Measurements from ENCODE around the gene ARMC9. TPM values are rescaled to one million over a fixed set of nuclear protein-coding genes. Genes with fewer than 3 reads are reported as not detected.
"Not testable (repeated sequence)": the region's sequence is repeated elsewhere in the genome, so short reads cannot be mapped to it uniquely, and the experiment has no call there.

ARMC9 gene
- total RNA-seq, 4 donors from 2014 or later = 6.5 to 11.5 (median 9.3) TPM

DNA sequence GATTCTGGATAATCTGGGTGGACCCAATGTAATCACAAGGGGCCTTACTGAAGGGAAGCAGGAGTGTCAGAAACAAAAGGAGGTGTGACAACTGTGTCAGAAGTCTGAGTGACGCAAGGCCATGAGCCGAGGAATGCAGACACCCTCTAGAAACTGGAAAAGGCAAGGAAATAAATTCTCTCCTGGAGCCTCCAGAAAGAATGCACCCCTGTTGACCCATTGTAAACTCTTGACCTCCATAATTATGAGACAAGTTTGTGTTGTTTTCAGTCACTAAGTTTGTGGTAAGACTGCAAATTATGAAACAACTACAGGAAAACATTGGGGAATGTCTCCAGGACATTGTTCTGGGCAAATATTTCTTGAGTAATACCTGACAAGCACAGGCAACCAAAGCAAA lies 149.7 kb downstream of the ARMC9 start:
- TF ChIP-seq, protein P1, sequence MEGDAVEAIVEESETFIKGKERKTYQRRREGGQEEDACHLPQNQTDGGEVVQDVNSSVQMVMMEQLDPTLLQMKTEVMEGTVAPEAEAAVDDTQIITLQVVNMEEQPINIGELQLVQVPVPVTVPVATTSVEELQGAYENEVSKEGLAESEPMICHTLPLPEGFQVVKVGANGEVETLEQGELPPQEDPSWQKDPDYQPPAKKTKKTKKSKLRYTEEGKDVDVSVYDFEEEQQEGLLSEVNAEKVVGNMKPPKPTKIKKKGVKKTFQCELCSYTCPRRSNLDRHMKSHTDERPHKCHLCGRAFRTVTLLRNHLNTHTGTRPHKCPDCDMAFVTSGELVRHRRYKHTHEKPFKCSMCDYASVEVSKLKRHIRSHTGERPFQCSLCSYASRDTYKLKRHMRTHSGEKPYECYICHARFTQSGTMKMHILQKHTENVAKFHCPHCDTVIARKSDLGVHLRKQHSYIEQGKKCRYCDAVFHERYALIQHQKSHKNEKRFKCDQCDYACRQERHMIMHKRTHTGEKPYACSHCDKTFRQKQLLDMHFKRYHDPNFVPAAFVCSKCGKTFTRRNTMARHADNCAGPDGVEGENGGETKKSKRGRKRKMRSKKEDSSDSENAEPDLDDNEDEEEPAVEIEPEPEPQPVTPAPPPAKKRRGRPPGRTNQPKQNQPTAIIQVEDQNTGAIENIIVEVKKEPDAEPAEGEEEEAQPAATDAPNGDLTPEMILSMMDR (IDR thresholded peaks at IDR 0.05) = no peak
- no peak for TF ChIP-seq POLR2A (IDR thresholded peaks at IDR 0.05)
- no peak for TF ChIP-seq EP300 (IDR thresholded peaks at IDR 0.05)
- no peak for TF ChIP-seq POLR2AphosphoS5 (IDR thresholded peaks at IDR 0.05)
- 87% methylated on average over 2 of the region's 2 CpGs for WGBS
- Histone ChIP-seq H3K27me3 (no peaks in the 10 kb centered on the region), H3K9me3 (no peaks in the 10 kb centered on the region), H3K36me3 (no peaks in the 10 kb centered on the region), H3K27ac (no peak overlapping the region), H3K4me1 (no peaks in the 10 kb centered on the region), H3K4me3 (no peak overlapping the region)
- DNase-seq (ENCODE audit: low spot score in 2 of 2) = no peak

- WGBS = 81% methylated on average over 5 of the region's 5 CpGs
- Histone ChIP-seq H3K27ac (no peak overlapping the region), H3K9me3 (no peaks in the 10 kb centered on the region), H3K4me3 (no peak overlapping the region), H3K36me3 (no peaks in the 10 kb centered on the region), H3K27me3 (no peaks in the 10 kb centered on the region), H3K4me1 (no peaks in the 10 kb centered on the region)
- TF ChIP-seq POLR2AphosphoS5 (IDR thresholded peaks at IDR 0.05) = no peak
- DNase-seq (ENCODE audit: low spot score in 2 of 2) = no peak
These were observed 150.4 kb downstream of the ARMC9 start for GRCh38 chr2:231348704-231349373.

- not testable (repeated sequence) for DNase-seq (ENCODE audit: low spot score in 2 of 2); H3K36me3 ChIP-seq; H3K4me3 ChIP-seq; H3K4me1 ChIP-seq; H3K27me3 ChIP-seq; H3K27ac ChIP-seq; H3K9me3 ChIP-seq
- WGBS = 94% methylated on average over 10 of the region's 10 CpGs
These were observed 150.9 kb downstream of the ARMC9 start for GRCh38 chr2:231349374-231349735.

DNA sequence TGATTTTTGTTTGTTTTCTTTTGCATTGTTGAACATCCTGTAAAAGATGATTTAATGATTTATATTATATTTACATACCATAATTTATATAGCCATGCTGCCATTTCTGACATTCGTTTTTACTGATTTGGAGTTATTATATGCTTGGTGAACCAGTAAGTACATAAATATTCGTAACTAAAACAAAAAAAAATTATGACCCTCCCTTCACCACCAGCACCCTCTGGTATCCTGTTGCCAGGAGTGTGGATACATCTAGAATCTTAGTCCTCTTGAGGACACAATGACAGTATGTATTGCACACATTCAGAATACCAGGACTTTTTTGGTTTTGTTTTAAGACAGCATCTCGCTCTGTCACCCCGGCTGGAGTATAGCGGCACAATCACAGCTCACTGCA lies 153.2 kb downstream of the ARMC9 start:
- Histone ChIP-seq H3K27ac (no peak overlapping the region), H3K4me3 (no peak overlapping the region), H3K27me3 (no peaks in the 10 kb centered on the region), H3K4me1 (no peaks in the 10 kb centered on the region), H3K36me3 (no peaks in the 10 kb centered on the region), H3K9me3 (no peaks in the 10 kb centered on the region)
- TF ChIP-seq EP300 (IDR thresholded peaks at IDR 0.05) (no peak), POLR2AphosphoS5 (IDR thresholded peaks at IDR 0.05) (no peak), POLR2A (IDR thresholded peaks at IDR 0.05) (no peak)
- TF ChIP-seq, protein P1 (IDR thresholded peaks at IDR 0.05) = no peak
- 93% methylated on average over 5 of the region's 5 CpGs for WGBS
- DNase-seq (ENCODE audit: low spot score in 2 of 2) = no peak

DNA sequence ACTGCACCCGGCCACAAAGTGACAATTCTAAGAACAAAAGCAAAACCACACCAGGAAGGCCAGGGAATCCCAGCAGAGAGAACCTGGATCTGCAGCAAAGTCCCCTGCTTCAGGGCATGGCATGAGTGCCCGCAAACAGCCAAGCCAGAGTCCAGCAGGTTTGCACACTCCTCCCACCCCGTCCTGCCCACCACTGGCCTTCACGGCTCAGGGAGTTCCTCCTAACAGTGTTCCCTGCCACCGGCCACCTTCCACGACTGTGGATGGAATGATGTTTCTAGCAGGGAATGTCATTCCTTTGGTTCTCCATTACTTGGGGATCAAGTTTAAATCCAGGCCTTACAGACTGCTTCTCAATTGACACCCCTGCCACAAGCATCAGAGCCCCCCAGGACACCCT lies 155.0 kb downstream of the ARMC9 start:
- H3K4me1 ChIP-seq = no peaks in the 10 kb centered on the region
- no peak overlapping the region for H3K4me3 ChIP-seq
- TF ChIP-seq, protein P1 (IDR thresholded peaks at IDR 0.05) = no peak
- TF ChIP-seq POLR2A (IDR thresholded peaks at IDR 0.05) = no peak
- TF ChIP-seq POLR2AphosphoS5 (IDR thresholded peaks at IDR 0.05) = no peak
- TF ChIP-seq EP300 (IDR thresholded peaks at IDR 0.05) = no peak
- H3K36me3 ChIP-seq = no peaks in the 10 kb centered on the region
- H3K27me3 ChIP-seq = no peaks in the 10 kb centered on the region
- no peaks in the 10 kb centered on the region for H3K9me3 ChIP-seq
- 98% methylated on average over 6 of the region's 6 CpGs for WGBS
- no peak for DNase-seq (ENCODE audit: low spot score in 2 of 2)
- H3K27ac ChIP-seq = no peak overlapping the region

GRCh38 chr2:231355508-231356465 lies 157.4 kb downstream of the ARMC9 start:
- no peak for DNase-seq (ENCODE audit: low spot score in 2 of 2)
- peaks cover 4% of the 10 kb centered on the region for H3K36me3 ChIP-seq
- no peaks in the 10 kb centered on the region for H3K27me3 ChIP-seq
- H3K9me3 ChIP-seq = no peaks in the 10 kb centered on the region
- no peak overlapping the region for H3K4me3 ChIP-seq
- TF ChIP-seq POLR2AphosphoS5 (IDR thresholded peaks at IDR 0.05) = no peak
- no peak overlapping the region for H3K27ac ChIP-seq
- 87% methylated on average over 17 of the region's 28 CpGs for WGBS
- no peaks in the 10 kb centered on the region for H3K4me1 ChIP-seq

Data from suprapubic skin (tissue), 4 donors.